CD4-positive, alpha-beta memory T cell (primary cell): ENCODE data around the gene GPR87. TPM values are rescaled to one million over a fixed set of nuclear protein-coding genes. Genes with fewer than 3 reads are reported as not detected.

Experiments used
- CTCF ChIA-PET: fragments of 350-600 bp; sonication (Branson Sonifier 250); formaldehyde crosslinking; loops from one replicate; lab custom pipeline; 2021; ENCODE audit warnings: inconsistent platforms; ENCODE audit not compliant: partially characterized antibody; lab: Charles Lee
- POLR2A ChIA-PET: fragments of 350-600 bp; sonication (Branson Sonifier 250); formaldehyde crosslinking; loops from one replicate; lab custom pipeline; 2021; ENCODE audit not compliant: partially characterized antibody; lab: Charles Lee
- DNase-seq, 5 donors: peaks; one replicate each; pipeline versions ENCODE4 v3.0.0 to v3.0.0-alpha.2; 2020 to 2022; ENCODE audit warnings: mixed read lengths in 1 of 5
- H3K27ac ChIP-seq: one replicate; pipeline ENCODE4 v1.7.0; 2013; ENCODE audit warnings: low read depth, low read length
- H3K27me3 ChIP-seq: 2 replicates; pipeline ENCODE4 v1.7.0; 2013; ENCODE audit warnings: mild to moderate bottlenecking, low read length, moderate library complexity; ENCODE audit not compliant: insufficient read depth
- H3K36me3 ChIP-seq: 2 replicates; pipeline ENCODE4 v1.7.0; 2013; ENCODE audit warnings: mild to moderate bottlenecking, low read length, moderate library complexity; ENCODE audit not compliant: insufficient read depth
- H3K4me1 ChIP-seq: 2 replicates; pipeline ENCODE4 v1.7.0; 2013; ENCODE audit warnings: mild to moderate bottlenecking, low read length, moderate library complexity; ENCODE audit not compliant: insufficient read depth
- H3K4me3 ChIP-seq, 2 donors: one replicate each; pipeline ENCODE4 v1.7.0; 2013; ENCODE audit warnings: low read length in 2 of 2, mild to moderate bottlenecking in 1 of 2
- H3K9me3 ChIP-seq, 2 donors: one replicate each; pipeline ENCODE4 v1.7.0; 2013; ENCODE audit warnings: low read length in 2 of 2, control low read depth in 1 of 2; ENCODE audit not compliant: control insufficient read depth in 1 of 2
- H3K27ac Mint-ChIP-seq, 7 donors: one replicate each; pipeline ENCODE4 v1.8.0; 2020 to 2021; ENCODE audit warnings: mixed read lengths in 7 of 7, mild to moderate bottlenecking in 6 of 7, inconsistent platforms in 3 of 7, moderate library complexity in 3 of 7
- H3K27me3 Mint-ChIP-seq, 2 donors: one replicate each; pipeline ENCODE4 v1.8.0; 2020 to 2021; ENCODE audit warnings: mixed read lengths in 2 of 2
- H3K36me3 Mint-ChIP-seq, 2 donors: one replicate each; pipeline ENCODE4 v1.8.0; 2020 to 2021; ENCODE audit warnings: mixed read lengths in 2 of 2, inconsistent platforms in 1 of 2, mild to moderate bottlenecking in 1 of 2
- H3K4me1 Mint-ChIP-seq, 4 donors: one replicate each; pipeline ENCODE4 v1.8.0; 2020 to 2021; ENCODE audit warnings: mixed read lengths in 4 of 4, mild to moderate bottlenecking in 1 of 4
- H3K4me3 Mint-ChIP-seq, 8 donors: one replicate each; pipeline ENCODE4 v1.8.0; 2020 to 2021; ENCODE audit warnings: mixed read lengths in 8 of 8, mild to moderate bottlenecking in 7 of 8, moderate library complexity in 6 of 8, inconsistent platforms in 3 of 8
- H3K9me3 Mint-ChIP-seq, 8 donors: one replicate each; pipeline ENCODE4 v1.8.0; 2020 to 2021; ENCODE audit warnings: mixed read lengths in 8 of 8, mild to moderate bottlenecking in 5 of 8, inconsistent platforms in 3 of 8, moderate library complexity in 1 of 8
- intact Hi-C: fragments of 100-400 bp; cut with micrococcal nuclease; formaldehyde crosslinking; loops from one replicate; pipeline ENCODE4 v1.15.1; 2023
- polyA plus RNA-seq, 2 donors: library from polyadenylated mRNA; unstranded; fragments of 300-500 nt; fragmentation: Illumina TruSeq; gene quantifications; one replicate each; pipeline ENCODE4 v1.2.3, GENCODE V29; 2021
- total RNA-seq, 2 experiments: library from RNA; stranded (reverse); gene quantifications; one replicate each; pipeline ENCODE4 v1.2.3, GENCODE V29; 2021

Gene GPR87
- total and polyA plus RNA-seq, 4 experiments from 2014 or later = not detected

DNA sequence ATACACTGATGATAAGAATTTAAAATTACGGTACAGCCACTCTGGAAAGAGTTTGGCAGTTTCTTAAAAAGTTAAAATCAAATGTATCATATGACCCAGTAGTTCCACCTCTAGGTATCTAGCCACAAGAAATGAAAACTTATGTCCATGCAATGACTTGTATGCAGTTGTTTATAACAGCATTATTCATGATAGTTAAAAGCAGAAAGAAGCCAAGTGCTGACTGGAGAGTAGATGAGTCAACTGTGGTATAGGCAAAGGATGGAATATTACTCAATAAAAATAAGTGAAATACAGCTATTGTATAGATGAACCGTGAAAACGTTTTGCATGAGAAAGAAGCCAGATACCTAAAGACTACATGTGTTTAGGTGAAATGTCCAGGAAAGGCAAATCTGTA is 14.8 kb downstream of the GPR87 start:
- H3K27me3 Mint-ChIP-seq = peaks cover 12 to 18% of the 10 kb centered on the region in 2 donors
- H3K27ac Mint-ChIP-seq = no peak overlapping the region
- peaks cover 0 to 1% (median 0%) of the 10 kb centered on the region in 8 donors for H3K9me3 Mint-ChIP-seq
- ChIA-PET POLR2A (no interaction called here), CTCF (no interaction called here)
- peaks cover 5 to 14% (median 12%) of the 10 kb centered on the region in 4 donors for H3K4me1 Mint-ChIP-seq
- H3K36me3 ChIP-seq = no peaks in the 10 kb centered on the region
- H3K9me3 ChIP-seq = no peaks in the 10 kb centered on the region
- no peak overlapping the region for H3K4me3 ChIP-seq
- no peaks in the 10 kb centered on the region for H3K27me3 ChIP-seq
- peaks cover 10% of the 10 kb centered on the region for H3K4me1 ChIP-seq
- DNase-seq = no peak
- no peaks in the 10 kb centered on the region for H3K36me3 Mint-ChIP-seq
- no peak overlapping the region for H3K4me3 Mint-ChIP-seq
- intact Hi-C loops = no loop called here
- H3K27ac ChIP-seq = no peak overlapping the region

DNA sequence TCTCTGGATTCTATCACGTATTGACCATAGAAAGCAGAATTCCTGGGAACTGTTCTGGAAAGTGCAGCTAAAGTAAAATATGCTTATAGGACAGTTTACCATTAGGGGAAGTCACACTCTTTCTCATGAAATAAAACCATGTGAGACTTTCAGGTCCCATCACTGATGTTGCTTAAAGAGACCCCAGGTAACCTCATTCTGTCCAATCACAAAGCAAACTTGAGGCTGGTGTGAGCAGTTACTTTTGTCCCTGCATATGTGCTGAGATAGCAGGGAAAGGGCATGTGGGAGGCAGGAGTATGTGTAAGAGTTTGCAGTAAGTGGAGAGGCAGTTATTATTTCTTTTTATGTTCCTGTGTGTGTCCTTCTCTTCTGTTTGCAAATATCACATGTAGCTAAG is 16.1 kb downstream of the GPR87 start:
- DNase-seq = no peak
- no peak overlapping the region for H3K27ac Mint-ChIP-seq
- CTCF ChIA-PET = no interaction called here
- H3K4me1 ChIP-seq = peaks cover 8% of the 10 kb centered on the region
- H3K27me3 ChIP-seq = no peaks in the 10 kb centered on the region
- peaks cover 10 to 18% of the 10 kb centered on the region in 2 donors for H3K27me3 Mint-ChIP-seq
- no peaks in the 10 kb centered on the region for H3K36me3 ChIP-seq
- peaks cover 0 to 1% (median 0%) of the 10 kb centered on the region in 8 donors for H3K9me3 Mint-ChIP-seq
- no peak overlapping the region for H3K4me3 Mint-ChIP-seq
- no peaks in the 10 kb centered on the region for H3K9me3 ChIP-seq
- intact Hi-C loops = no loop called here
- no peaks in the 10 kb centered on the region for H3K36me3 Mint-ChIP-seq
- no peak overlapping the region for H3K4me3 ChIP-seq
- POLR2A ChIA-PET = no interaction called here
- H3K4me1 Mint-ChIP-seq = peaks cover 3 to 8% (median 7%) of the 10 kb centered on the region in 4 donors
- H3K27ac ChIP-seq = no peak overlapping the region

DNA sequence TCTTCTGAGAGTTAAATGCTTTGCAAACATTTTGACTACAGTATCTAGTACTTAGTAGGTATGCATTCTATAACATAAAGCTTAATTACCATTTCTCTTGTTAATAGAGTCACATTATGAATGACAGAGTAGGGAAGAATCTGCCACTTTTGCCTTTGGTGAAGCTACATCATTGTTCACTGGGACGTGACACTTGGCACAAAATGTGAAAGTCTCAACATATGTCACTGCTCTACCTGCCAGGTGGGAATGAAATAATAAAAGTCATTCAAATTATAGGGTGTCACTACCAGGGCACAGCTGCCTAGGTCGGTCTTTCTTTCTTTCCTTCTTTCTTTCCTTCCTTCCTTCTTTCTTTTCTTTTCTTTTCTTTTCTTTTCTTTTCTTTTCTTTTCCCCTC is 17.6 kb downstream of the GPR87 start:
- Mint-ChIP-seq H3K9me3 (peaks cover 0 to 1% (median 0%) of the 10 kb centered on the region in 8 donors), H3K27ac (no peak overlapping the region), H3K36me3 (no peaks in the 10 kb centered on the region), H3K27me3 (peaks cover 10 to 24% of the 10 kb centered on the region in 2 donors), H3K4me3 (no peak overlapping the region), H3K4me1 (no peaks in the 10 kb centered on the region)
- Histone ChIP-seq H3K4me1 (no peaks in the 10 kb centered on the region), H3K27ac (no peak overlapping the region), H3K27me3 (no peaks in the 10 kb centered on the region), H3K4me3 (no peak overlapping the region), H3K36me3 (no peaks in the 10 kb centered on the region), H3K9me3 (no peaks in the 10 kb centered on the region)
- ChIA-PET POLR2A (no interaction called here), CTCF (interaction anchor here (1.1 kb wide), 1 partner anchor 11 kb away, joined by 5 read pairs; no protein-coding TSS in a partner anchor)
- DNase-seq = no peak
- intact Hi-C loops = no loop called here

DNA sequence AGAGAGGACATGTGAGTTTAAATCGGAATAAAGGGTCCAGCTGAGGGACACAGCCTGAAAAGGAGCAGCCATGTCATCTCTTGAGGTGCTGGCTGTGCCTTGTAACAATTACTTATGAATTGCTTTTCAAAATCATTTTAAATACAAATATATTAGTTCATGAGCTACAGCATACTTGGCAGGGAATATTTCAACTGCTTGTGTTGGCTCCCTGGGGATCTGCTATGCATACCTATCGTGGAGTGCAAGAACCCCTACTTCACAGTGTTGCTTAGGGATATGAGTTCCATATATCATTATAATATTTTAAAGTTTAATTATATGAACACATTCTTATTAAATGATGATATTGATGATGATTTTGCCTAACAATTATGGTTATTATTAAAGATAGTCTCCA is 19.2 kb downstream of the GPR87 start:
- CTCF ChIA-PET = interaction anchor here (1.2 to 1.5 kb wide), 2 partner anchors 9 to 130 kb away, joined by 3 to 4 read pairs; no protein-coding TSS in a partner anchor
- no peak overlapping the region for H3K4me3 ChIP-seq
- H3K27ac ChIP-seq = no peak overlapping the region
- Mint-ChIP-seq H3K27me3 (peaks cover 7 to 20% of the 10 kb centered on the region in 2 donors), H3K27ac (no peak overlapping the region), H3K4me1 (no peaks in the 10 kb centered on the region), H3K9me3 (peaks cover 0 to under 1% (median 0%) of the 10 kb centered on the region in 8 donors), H3K4me3 (no peak overlapping the region), H3K36me3 (no peaks in the 10 kb centered on the region)
- DNase-seq = no peak
- no peaks in the 10 kb centered on the region for H3K9me3 ChIP-seq
- no peaks in the 10 kb centered on the region for H3K36me3 ChIP-seq
- POLR2A ChIA-PET = no interaction called here
- no peaks in the 10 kb centered on the region for H3K4me1 ChIP-seq
- no peaks in the 10 kb centered on the region for H3K27me3 ChIP-seq
- intact Hi-C loops = no loop called here

DNA sequence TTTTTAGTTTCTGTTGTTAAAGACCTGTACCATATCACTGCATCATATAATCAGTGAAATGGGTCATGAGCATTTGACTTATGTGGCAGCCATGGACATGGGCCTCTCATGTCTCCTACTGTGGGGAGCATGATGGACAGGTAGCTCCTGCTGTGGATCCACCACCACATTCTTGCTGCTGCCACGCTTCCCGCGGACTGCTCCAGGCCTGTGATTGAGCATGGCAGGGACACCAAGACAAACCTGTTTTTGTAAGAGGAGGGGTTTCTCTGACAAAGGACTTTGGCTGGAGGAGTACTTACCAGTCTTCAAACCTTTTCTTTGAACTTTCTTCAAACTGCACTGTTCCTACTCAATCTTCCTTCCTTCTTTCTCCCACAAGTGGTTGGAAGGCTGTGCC is 20.4 kb downstream of the GPR87 start:
- no peak overlapping the region for H3K27ac Mint-ChIP-seq
- no peaks in the 10 kb centered on the region for H3K4me1 Mint-ChIP-seq
- DNase-seq = no peak
- H3K27me3 Mint-ChIP-seq = peaks cover 7 to 18% of the 10 kb centered on the region in 2 donors
- CTCF ChIA-PET = no interaction called here
- Histone ChIP-seq H3K9me3 (no peaks in the 10 kb centered on the region), H3K4me1 (no peaks in the 10 kb centered on the region), H3K4me3 (no peak overlapping the region), H3K27me3 (no peaks in the 10 kb centered on the region), H3K36me3 (no peaks in the 10 kb centered on the region), H3K27ac (no peak overlapping the region)
- H3K4me3 Mint-ChIP-seq = no peak overlapping the region
- no peaks in the 10 kb centered on the region for H3K36me3 Mint-ChIP-seq
- H3K9me3 Mint-ChIP-seq = no peaks in the 10 kb centered on the region
- intact Hi-C loops = no loop called here
- POLR2A ChIA-PET = no interaction called here

DNA sequence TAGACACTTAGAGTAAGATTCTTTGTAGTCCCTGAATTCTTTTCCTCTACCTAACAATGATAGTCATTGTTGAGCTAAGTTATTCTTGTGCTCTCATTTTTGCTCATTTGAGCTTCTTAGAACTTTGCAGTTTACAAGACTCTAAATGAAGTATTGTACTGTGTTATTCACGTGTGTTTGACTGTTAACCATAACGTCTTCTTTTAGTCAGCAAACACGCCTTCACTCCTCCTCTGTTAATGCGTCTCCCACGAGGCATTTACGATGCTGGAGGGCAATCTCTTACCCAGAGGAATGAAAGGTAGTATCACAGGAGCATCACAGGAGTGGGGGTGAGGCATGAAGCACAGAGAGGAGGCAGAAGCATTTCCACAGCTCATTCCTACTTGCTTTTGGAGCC is 23.5 kb downstream of the GPR87 start:
- POLR2A ChIA-PET = no interaction called here
- intact Hi-C loops = loop anchor here (5.0 kb wide), 1 partner anchor 34 kb away; the partner anchor contains the start of gene P2RY13
- CTCF ChIA-PET = interaction anchor here (1.0 to 3.0 kb wide), 3 partner anchors 12 to 126 kb away, joined by 4 to 15 read pairs (median 4); no protein-coding TSS in a partner anchor

DNA sequence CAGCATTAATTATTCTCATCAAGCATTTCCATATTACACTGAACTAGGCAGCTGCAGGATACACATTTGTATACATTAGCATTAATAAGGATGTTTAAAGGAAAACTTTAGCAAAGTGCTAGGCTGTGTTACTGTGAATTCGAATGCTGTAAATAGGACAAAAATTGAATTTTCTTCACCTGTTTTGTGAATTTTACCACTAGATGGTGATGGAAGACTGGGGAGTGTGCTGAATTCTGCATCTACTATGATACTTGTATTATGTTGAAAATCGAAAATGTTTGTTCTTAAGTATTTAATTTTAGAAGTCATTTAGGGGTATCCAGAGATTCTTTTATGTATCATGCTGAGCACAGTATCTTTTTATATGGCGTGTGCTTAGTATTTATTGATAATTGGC is 25.9 kb downstream of the GPR87 start:
- Mint-ChIP-seq H3K27me3 (peaks cover 2 to 9% of the 10 kb centered on the region in 2 donors), H3K27ac (no peak overlapping the region), H3K9me3 (peaks cover 0 to 3% (median 0%) of the 10 kb centered on the region in 8 donors), H3K4me1 (no peaks in the 10 kb centered on the region), H3K4me3 (no peak overlapping the region), H3K36me3 (no peaks in the 10 kb centered on the region)
- CTCF ChIA-PET = interaction anchor here (3.0 kb wide), 1 partner anchor 123 kb away, joined by 15 read pairs; no protein-coding TSS in a partner anchor
- H3K9me3 ChIP-seq = no peaks in the 10 kb centered on the region
- no peaks in the 10 kb centered on the region for H3K27me3 ChIP-seq
- no peak overlapping the region for H3K4me3 ChIP-seq
- no peak for DNase-seq
- H3K4me1 ChIP-seq = no peaks in the 10 kb centered on the region
- no peak overlapping the region for H3K27ac ChIP-seq
- POLR2A ChIA-PET = no interaction called here
- H3K36me3 ChIP-seq = no peaks in the 10 kb centered on the region
- intact Hi-C loops = loop anchor here (5.0 kb wide), 1 partner anchor 37 kb away; the partner anchor contains the start of gene P2RY13

More for the DNA sequence above, 23.5 kb downstream of the GPR87 start:
- Histone ChIP-seq H3K27ac (no peak overlapping the region), H3K9me3 (no peaks in the 10 kb centered on the region), H3K27me3 (no peaks in the 10 kb centered on the region), H3K4me3 (no peak overlapping the region), H3K4me1 (no peaks in the 10 kb centered on the region), H3K36me3 (no peaks in the 10 kb centered on the region)
- H3K36me3 Mint-ChIP-seq = no peaks in the 10 kb centered on the region
- no peaks in the 10 kb centered on the region for H3K4me1 Mint-ChIP-seq
- no peak for DNase-seq
- no peak overlapping the region for H3K4me3 Mint-ChIP-seq
- no peak overlapping the region for H3K27ac Mint-ChIP-seq
- peaks cover 2 to 9% of the 10 kb centered on the region in 2 donors for H3K27me3 Mint-ChIP-seq
- no peaks in the 10 kb centered on the region for H3K9me3 Mint-ChIP-seq
